ENCODE measurements around the gene TTC34.
"Not testable (repeated sequence)": the region's sequence is repeated elsewhere in the genome, so short reads cannot be mapped to it uniquely, and the experiment has no call there.

TTC34 gene

GRCh38 chr1:2812136-2812535 lies 10.6 kb upstream of the TTC34 start:
- DNase-seq: no peak

- DNase-seq: no peak
Observed at GRCh38 chr1:2811533-2811918, 10.0 kb upstream of the TTC34 start.

- no peak for DNase-seq
Observed at GRCh38 chr1:2810899-2811532, 9.5 kb upstream of the TTC34 start.

- DNase-seq: no peak
Observed at GRCh38 chr1:2810281-2810680, 8.8 kb upstream of the TTC34 start.

- DNase-seq: no peak
Observed at GRCh38 chr1:2809656-2810055, 8.2 kb upstream of the TTC34 start.

GRCh38 chr1:2808831-2809605 lies 7.5 kb upstream of the TTC34 start:
- DNase-seq: no peak

- DNase-seq: no peak
Observed at GRCh38 chr1:2808386-2808705, 6.9 kb upstream of the TTC34 start.

- no peak for DNase-seq
Observed at GRCh38 chr1:2807678-2808385, 6.3 kb upstream of the TTC34 start.

GRCh38 chr1:2807036-2807435 lies 5.5 kb upstream of the TTC34 start:
- no peak for DNase-seq

- DNase-seq: no peak
Observed at GRCh38 chr1:2806591-2806990, 5.1 kb upstream of the TTC34 start.

- DNase-seq: no peak
Observed at GRCh38 chr1:2805801-2806430, 4.4 kb upstream of the TTC34 start.

- no peak for DNase-seq
Observed at GRCh38 chr1:2804628-2805351, 3.3 kb upstream of the TTC34 start.

GRCh38 chr1:2803931-2804627 lies 2.6 kb upstream of the TTC34 start:
- DNase-seq: no peak

- DNase-seq: no peak
Observed at GRCh38 chr1:2803086-2803930, 1.8 kb upstream of the TTC34 start.

- DNase-seq: no peak
Observed at GRCh38 chr1:2802421-2802961, 998 bp upstream of the TTC34 start.

- no peak for DNase-seq
Observed at GRCh38 chr1:2801046-2801445, 447 bp downstream of the TTC34 start.

- DNase-seq: no peak
Observed at GRCh38 chr1:2800664-2801045, 838 bp downstream of the TTC34 start.

GRCh38 chr1:2799811-2800663 lies 1.5 kb downstream of the TTC34 start:
- no peak for DNase-seq

GRCh38 chr1:2798958-2799357 lies 2.5 kb downstream of the TTC34 start:
- DNase-seq: not testable (repeated sequence)

GRCh38 chr1:2797741-2798016 lies 3.8 kb downstream of the TTC34 start:
- DNase-seq: no peak
